ENCODE data around the gene TRAF3IP1. TPM values are rescaled to one million over a fixed set of nuclear protein-coding genes. Genes with fewer than 3 reads are reported as not detected.
"Not testable (repeated sequence)": the region's sequence is repeated elsewhere in the genome, so short reads cannot be mapped to it uniquely, and the experiment has no call there.

The TRAF3IP1 gene
- total RNA-seq, 2 donors from 2014 or later = 7.9 to 10.6 TPM

DNA sequence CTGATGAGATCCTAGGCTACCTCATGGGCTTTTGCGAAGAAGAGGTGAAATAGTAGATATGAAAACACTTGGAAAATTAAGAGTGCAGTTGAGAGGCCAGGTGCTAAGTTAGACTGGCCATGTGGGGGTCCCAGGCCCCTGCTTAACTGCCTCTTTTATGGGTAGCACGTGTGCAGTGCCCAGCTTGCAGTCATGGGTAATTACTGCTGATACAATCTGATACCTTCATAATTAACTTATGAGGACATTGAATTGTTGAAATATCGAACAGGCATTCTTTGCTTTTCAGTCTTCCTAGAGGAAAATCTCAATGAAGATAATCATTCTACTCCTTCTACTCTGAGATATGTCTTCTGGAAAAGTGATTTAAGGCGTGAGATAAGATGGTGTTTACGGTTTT lies 11.6 kb downstream of the TRAF3IP1 start:
- no peak for DNase-seq (ENCODE audit: low spot score)
- Mint-ChIP-seq H3K27me3 (no peaks in the 10 kb centered on the region), H3K4me3 (no peak overlapping the region), H3K36me3 (peaks cover 23% of the 10 kb centered on the region), H3K4me1 (ENCODE audit: low read depth in 2 of 2) (peaks cover 0 to 5% of the 10 kb centered on the region in 2 donors), H3K9me3 (no peaks in the 10 kb centered on the region), H3K27ac (no peak overlapping the region)
- ATAC-seq = no peak

DNA sequence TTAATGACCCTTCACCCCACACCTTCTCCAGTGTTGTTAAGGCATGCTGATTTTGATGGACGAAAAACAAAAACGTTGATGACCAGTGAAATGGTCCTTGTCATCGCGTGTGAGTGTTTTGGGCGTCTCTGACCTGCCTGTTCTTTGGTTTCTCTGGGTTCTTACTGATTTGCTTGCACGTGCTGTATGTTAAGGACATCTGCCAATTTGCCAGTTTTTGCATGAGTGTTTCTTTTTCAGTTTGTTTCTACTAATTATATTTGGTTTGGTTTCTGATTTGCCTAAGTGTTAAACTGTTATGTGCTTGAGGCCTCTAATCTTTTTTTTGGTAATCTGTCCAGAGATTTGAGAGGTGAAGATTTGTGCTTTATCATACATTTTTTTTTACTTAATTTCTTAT lies 14.6 kb downstream of the TRAF3IP1 start:
- H3K4me1 Mint-ChIP-seq (ENCODE audit: low read depth in 2 of 2) = peaks cover 0 to 5% of the 10 kb centered on the region in 2 donors
- ATAC-seq = no peak
- H3K9me3 Mint-ChIP-seq = no peaks in the 10 kb centered on the region
- no peaks in the 10 kb centered on the region for H3K36me3 Mint-ChIP-seq
- H3K4me3 Mint-ChIP-seq = no peak overlapping the region
- no peak overlapping the region for H3K27ac Mint-ChIP-seq
- H3K27me3 Mint-ChIP-seq = no peaks in the 10 kb centered on the region
- no peak for DNase-seq (ENCODE audit: low spot score)

DNA sequence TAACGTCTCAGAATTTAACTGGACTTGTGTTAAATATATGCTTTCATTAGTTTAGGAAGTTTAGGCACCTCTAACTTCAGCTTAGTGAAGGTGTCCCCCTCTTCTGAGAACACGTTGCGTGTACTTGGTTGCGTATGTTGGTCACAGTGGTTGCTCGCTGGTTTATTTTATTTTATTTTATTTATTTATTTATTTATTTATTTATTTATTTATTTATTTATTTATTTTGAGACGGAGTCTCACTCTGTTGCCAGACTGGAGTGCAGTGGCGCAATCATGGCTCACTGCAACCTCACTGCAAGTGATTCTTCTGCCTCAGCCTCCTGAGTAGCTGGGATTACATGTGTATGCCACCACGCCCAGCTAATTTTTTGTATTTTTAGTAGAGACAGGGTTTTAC lies 15.3 kb downstream of the TRAF3IP1 start:
- not testable (repeated sequence) for H3K4me1 Mint-ChIP-seq (ENCODE audit: low read depth in 2 of 2); H3K27ac Mint-ChIP-seq; H3K27me3 Mint-ChIP-seq; H3K4me3 Mint-ChIP-seq; DNase-seq (ENCODE audit: low spot score); H3K36me3 Mint-ChIP-seq; ATAC-seq; H3K9me3 Mint-ChIP-seq

DNA sequence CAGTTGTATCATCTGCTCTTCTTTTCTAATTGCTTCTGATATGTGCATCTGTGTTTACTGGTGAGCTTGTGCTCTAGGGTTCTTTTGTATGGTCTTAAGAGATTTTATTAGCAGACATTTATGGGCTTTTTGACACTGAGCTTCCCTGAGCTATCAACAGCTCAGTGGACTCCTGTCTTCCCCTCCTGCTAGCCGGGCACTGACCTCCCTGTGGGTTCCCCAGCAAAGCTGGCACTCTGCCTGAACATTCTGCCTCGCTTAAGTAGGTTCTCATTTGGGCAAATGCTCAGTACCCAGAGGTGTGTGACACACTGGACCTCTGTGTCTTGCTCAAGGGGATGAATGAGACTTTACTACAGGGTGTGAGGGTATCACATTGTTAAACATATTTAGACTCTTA lies 15.8 kb downstream of the TRAF3IP1 start:
- Mint-ChIP-seq H3K9me3 (no peaks in the 10 kb centered on the region), H3K36me3 (no peaks in the 10 kb centered on the region), H3K4me1 (ENCODE audit: low read depth in 2 of 2) (peaks cover 0 to 5% of the 10 kb centered on the region in 2 donors), H3K27ac (no peak overlapping the region), H3K4me3 (no peak overlapping the region), H3K27me3 (no peaks in the 10 kb centered on the region)
- ATAC-seq (no peak), DNase-seq (ENCODE audit: low spot score) (no peak)

DNA sequence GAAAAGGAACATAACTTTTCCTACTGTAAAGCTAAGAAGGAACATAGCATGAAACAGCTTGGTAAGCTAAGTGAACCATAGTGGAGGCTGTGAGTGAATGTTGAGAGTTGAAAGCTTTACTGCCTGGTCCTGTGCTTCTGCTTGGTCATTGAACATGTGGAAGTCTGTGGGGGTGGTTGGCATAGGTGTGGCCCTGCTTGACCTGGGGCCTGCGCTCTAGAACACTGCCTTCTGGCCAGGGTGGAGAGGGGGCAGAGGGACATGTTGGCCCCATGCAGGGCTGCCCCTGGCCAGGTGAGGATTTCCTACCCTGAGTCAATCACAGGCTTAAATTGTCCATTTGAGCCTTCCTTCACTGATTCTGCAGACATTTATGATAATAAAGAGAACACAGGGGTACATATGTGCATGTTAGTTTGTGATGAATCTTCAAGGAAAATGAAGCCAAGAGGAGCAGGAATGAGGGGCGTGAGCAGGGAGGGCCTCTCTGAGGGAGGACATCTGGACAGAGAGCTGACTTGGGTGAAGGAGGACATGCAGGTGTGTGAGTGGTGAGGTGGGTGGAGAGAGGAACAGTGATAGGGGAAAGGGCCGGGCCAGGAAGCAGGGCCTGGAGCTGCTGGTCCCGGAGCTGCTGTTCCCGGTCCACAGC lies 16.6 kb downstream of the TRAF3IP1 start:
- H3K9me3 Mint-ChIP-seq = no peaks in the 10 kb centered on the region
- H3K27me3 Mint-ChIP-seq = no peaks in the 10 kb centered on the region
- H3K4me3 Mint-ChIP-seq = no peak overlapping the region
- ATAC-seq = no peak
- no peaks in the 10 kb centered on the region for H3K36me3 Mint-ChIP-seq
- H3K27ac Mint-ChIP-seq = no peak overlapping the region
- peaks cover 0 to 5% of the 10 kb centered on the region in 2 donors for H3K4me1 Mint-ChIP-seq (ENCODE audit: low read depth in 2 of 2)
- DNase-seq (ENCODE audit: low spot score) = no peak

DNA sequence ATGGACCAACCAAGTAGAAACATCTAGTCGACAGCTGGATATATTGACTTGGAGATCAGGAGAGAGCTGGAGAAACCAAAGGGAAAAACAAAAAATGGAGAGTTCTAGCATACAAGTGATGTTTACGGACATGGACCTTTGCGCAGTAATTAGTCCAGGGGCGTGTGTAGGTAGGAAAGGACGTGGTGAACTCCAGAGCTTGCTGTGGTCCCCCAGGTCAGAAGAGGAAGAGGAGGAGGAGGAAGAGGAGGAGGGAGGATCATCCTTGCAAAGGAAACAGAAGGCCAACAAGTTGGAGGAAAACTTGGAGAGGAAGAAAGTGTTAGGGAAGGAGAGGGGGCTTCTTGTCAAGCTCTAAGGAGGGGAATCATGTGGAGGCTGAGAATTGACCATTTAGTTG lies 17.5 kb downstream of the TRAF3IP1 start:
- no peak for DNase-seq (ENCODE audit: low spot score)
- ATAC-seq = no peak
- H3K4me1 Mint-ChIP-seq (ENCODE audit: low read depth in 2 of 2) = peaks cover 0 to 5% of the 10 kb centered on the region in 2 donors
- H3K9me3 Mint-ChIP-seq = no peaks in the 10 kb centered on the region
- no peaks in the 10 kb centered on the region for H3K27me3 Mint-ChIP-seq
- H3K4me3 Mint-ChIP-seq = no peak overlapping the region
- no peaks in the 10 kb centered on the region for H3K36me3 Mint-ChIP-seq
- H3K27ac Mint-ChIP-seq = no peak overlapping the region

DNA sequence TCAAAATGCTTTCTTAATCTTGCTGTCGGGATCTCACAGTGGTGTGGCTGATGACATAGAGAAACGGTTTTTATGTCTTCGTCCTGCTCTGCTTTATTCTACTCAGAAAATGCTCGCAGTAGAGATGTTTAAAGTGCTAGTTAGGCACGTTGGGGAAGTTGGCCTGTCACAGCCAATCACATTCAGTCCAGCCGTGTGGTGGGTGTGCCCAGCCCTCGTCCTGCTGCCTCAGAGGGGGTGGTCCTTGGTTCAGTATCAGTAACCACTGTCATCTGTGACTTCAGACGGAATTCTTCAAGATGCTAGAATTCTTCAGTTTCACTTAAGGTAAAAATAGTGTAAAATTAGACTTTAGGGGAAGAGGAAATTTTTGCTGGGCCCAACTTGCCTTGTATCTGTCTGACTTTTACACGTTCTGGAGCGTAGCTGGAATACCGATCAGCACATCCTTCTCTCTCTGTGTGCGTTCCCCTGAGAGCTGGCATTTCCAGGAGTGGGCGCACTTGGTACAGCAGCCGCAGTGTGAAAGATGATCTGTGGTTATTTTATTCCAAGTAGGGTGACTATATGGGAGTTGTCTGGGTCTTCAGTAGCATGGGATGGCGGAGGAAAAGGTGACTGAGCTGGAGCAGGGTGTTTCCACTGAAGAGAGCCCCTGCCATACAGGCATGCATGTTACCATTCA lies 18.5 kb downstream of the TRAF3IP1 start:
- Mint-ChIP-seq H3K9me3 (no peaks in the 10 kb centered on the region), H3K4me3 (no peak overlapping the region), H3K27me3 (no peaks in the 10 kb centered on the region), H3K36me3 (no peaks in the 10 kb centered on the region), H3K27ac (no peak overlapping the region), H3K4me1 (ENCODE audit: low read depth in 2 of 2) (no peaks in the 10 kb centered on the region)
- no peak for ATAC-seq
- DNase-seq (ENCODE audit: low spot score) = no peak

DNA sequence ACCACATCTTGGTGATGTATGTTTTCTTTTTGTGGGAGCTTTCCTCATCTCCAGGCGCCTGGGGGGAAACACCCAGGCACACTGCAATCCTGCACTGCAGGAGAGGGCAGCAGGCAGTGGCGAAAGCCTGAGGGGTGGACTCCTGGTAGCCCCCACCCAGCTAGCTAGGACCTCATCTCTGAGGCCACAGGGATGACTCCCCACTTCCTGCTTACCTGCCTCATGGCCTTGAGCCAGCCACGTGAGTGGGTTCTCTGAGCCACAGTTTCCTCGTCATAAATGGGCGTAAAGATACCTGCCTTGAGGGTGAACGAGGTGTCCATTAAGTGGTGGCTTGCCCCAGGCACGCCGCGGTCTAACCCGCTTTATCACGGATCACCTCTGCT lies 19.1 kb downstream of the TRAF3IP1 start:
- no peaks in the 10 kb centered on the region for H3K9me3 Mint-ChIP-seq
- H3K27ac Mint-ChIP-seq = no peak overlapping the region
- no peak for DNase-seq (ENCODE audit: low spot score)
- H3K4me3 Mint-ChIP-seq = no peak overlapping the region
- H3K36me3 Mint-ChIP-seq = no peaks in the 10 kb centered on the region
- no peak for ATAC-seq
- no peaks in the 10 kb centered on the region for H3K4me1 Mint-ChIP-seq (ENCODE audit: low read depth in 2 of 2)
- no peaks in the 10 kb centered on the region for H3K27me3 Mint-ChIP-seq

DNA sequence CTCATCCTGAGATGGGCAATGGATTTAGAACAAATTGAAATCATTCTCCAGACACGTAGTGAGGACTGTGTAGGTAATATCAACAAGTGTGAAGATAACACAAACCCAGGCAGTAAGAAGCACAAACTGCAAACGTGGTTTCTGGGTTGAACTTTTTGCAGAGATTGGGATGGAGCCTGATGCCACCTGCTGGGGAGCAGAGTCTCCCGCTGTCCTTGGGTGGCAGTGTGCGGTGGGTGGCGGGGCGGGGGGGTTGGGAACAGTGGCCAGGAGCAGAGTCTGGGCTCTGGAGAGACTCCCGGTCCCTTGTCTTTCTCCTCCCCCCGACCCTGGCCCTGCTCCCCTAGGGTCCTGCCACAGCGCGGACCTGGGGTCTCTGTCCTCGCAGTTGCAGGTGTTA lies 19.5 kb downstream of the TRAF3IP1 start:
- Mint-ChIP-seq H3K36me3 (no peaks in the 10 kb centered on the region), H3K27me3 (no peaks in the 10 kb centered on the region), H3K9me3 (no peaks in the 10 kb centered on the region), H3K27ac (no peak overlapping the region), H3K4me3 (no peak overlapping the region), H3K4me1 (ENCODE audit: low read depth in 2 of 2) (no peaks in the 10 kb centered on the region)
- ATAC-seq = no peak
- no peak for DNase-seq (ENCODE audit: low spot score)

DNA sequence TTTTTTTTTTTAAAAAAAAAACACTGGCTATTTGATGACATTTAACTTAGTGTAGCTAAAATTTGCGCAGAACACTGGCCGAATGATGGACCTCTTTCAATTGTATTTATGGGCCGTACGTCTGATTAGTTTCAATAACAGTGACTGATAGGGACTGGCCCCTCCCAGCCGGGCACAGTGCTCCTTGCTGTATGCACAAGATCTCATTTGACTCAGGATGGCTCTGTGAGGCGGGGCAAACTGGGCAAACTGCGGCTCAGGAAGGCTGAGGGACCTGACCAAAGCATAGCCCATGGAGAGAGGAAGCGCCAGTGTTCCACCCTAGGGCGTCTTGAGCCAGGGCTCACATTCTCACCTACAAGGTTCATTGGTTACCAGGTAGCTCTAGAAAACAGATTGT lies 21.2 kb downstream of the TRAF3IP1 start:
- Mint-ChIP-seq H3K4me1 (ENCODE audit: low read depth in 2 of 2) (peaks cover 0 to under 1% of the 10 kb centered on the region in 2 donors), H3K36me3 (no peaks in the 10 kb centered on the region), H3K27me3 (no peaks in the 10 kb centered on the region), H3K4me3 (no peak overlapping the region), H3K27ac (no peak overlapping the region), H3K9me3 (no peaks in the 10 kb centered on the region)
- DNase-seq (ENCODE audit: low spot score) (no peak), ATAC-seq (no peak)

DNA sequence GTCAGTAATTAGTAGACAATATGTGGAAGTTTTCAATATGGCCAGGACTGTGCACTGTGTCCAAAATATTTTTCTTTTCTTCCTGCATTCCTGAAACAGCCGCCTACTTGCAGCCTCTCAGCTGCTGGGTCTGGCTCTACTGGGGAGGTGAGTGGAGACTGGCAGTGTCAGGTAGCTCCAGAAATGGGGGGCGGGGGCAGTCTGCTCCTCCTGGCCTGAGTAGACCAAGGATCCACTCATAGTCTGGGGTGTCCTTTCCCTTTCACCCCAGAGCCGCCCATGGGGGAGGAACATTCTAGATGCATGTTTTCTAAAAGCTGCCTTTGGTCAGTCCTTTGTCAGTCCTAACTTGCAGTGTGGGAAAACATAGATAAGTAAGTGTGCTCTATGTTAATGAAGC lies 23.7 kb downstream of the TRAF3IP1 start:
- Mint-ChIP-seq H3K4me3 (no peak overlapping the region), H3K9me3 (no peaks in the 10 kb centered on the region), H3K4me1 (ENCODE audit: low read depth in 2 of 2) (peaks cover 0 to 2% of the 10 kb centered on the region in 2 donors), H3K27ac (no peak overlapping the region), H3K27me3 (no peaks in the 10 kb centered on the region), H3K36me3 (no peaks in the 10 kb centered on the region)
- DNase-seq (ENCODE audit: low spot score) (no peak), ATAC-seq (no peak)

DNA sequence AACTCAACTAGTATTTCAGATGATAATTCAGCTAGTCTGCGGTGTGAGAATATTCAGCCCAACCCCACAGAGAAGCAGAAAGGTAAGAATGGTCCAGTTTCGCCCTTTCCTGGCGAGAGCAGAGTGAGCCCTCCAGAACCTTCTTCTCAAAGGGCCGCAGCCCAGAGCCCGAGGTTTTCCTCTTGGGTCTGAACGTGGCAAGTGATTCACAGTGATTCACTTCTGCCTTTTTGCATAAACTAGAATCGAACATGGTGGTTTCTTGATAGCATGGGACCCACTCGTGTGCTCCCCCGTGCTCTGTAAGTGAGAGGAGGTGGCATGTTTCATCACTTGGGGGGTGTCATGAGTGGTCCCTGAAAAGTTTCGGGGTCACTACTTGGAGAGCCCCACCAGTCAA lies 24.2 kb downstream of the TRAF3IP1 start:
- Mint-ChIP-seq H3K36me3 (no peaks in the 10 kb centered on the region), H3K4me3 (no peak overlapping the region), H3K27me3 (no peaks in the 10 kb centered on the region), H3K9me3 (no peaks in the 10 kb centered on the region), H3K4me1 (ENCODE audit: low read depth in 2 of 2) (peaks cover 0 to 2% of the 10 kb centered on the region in 2 donors), H3K27ac (no peak overlapping the region)
- DNase-seq (ENCODE audit: low spot score) (no peak), ATAC-seq (no peak)

DNA sequence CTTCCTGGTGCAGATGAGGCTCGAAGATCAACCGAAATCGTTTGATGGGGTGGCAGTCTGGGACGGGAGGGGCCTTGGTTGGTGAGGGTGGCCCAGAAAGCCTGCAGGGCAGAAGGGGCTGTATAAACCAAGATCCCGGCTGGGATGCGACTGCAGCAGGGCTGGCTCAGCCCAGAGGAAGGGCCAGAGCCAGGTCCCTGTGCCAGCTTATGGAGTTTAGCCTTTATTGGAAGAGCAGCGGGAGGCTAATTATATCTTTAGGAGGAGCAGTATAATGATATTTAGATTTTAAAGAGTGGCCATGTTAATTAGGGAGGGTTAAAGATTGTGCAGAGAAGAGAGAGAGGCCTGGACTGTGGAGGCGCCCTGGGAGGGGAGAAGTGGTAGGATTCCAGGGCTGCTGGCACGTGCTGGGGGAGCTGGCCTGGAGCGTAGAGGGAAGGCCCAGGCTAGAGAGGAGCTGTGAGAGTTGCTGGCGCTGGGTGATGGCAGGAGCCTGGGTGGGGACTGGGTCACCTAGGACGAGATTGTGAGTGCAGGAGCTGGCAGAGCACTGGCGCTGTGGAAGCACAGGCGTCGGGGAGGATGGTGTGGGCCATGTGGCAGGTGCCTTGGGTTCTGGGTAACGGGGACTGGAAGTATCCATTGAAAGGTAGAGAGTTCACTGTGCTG lies 25.1 kb downstream of the TRAF3IP1 start:
- Mint-ChIP-seq H3K4me3 (no peak overlapping the region), H3K9me3 (no peaks in the 10 kb centered on the region), H3K27me3 (no peaks in the 10 kb centered on the region), H3K4me1 (ENCODE audit: low read depth in 2 of 2) (peaks cover 0 to 2% of the 10 kb centered on the region in 2 donors), H3K36me3 (no peaks in the 10 kb centered on the region), H3K27ac (no peak overlapping the region)
- no peak for DNase-seq (ENCODE audit: low spot score)
- peak in 1 of 2 donors; percentile 33 for ATAC-seq

DNA sequence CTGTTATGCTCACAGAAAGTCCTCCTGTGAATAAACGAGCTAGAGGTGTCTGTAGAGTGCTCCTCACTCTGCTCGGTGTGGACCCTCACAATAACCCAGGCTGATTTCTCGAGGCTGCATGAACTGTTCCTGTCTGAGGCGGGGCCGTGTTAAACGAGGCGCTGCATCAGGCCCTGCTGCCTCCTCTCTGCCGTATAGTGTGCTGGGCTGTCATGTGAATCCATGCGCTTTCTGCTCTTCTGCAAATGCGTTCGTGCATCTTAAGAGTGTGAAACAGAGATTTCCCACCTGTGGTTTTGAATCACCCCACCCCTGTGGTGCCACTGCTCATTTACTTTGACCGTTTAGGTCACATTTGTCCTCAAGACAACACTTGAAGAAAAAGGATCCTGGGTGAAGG lies 26.2 kb downstream of the TRAF3IP1 start:
- Mint-ChIP-seq H3K4me1 (ENCODE audit: low read depth in 2 of 2) (peaks cover 0 to 2% of the 10 kb centered on the region in 2 donors), H3K4me3 (no peak overlapping the region), H3K9me3 (no peaks in the 10 kb centered on the region), H3K36me3 (no peaks in the 10 kb centered on the region), H3K27ac (no peak overlapping the region), H3K27me3 (no peaks in the 10 kb centered on the region)
- DNase-seq (ENCODE audit: low spot score) (no peak), ATAC-seq (no peak)

Measured in natural killer cell treated with Interleukin-12 subunit alpha and Interleukin-12 subunit beta and Interleukin-15 and Interleukin-18, amount 100 ng/mL, for 72 hours (primary cell).